NT2/D1 (cell line): ENCODE results near the gene GID4.

Experiments used
- DNase-seq: peaks from one replicate; pipeline ENCODE4 v3.0.0-alpha.2; 2011; ENCODE audit warnings: low read depth, low spot score
- H3K27me3 ChIP-seq: 2 replicates; pipeline ENCODE4 v1.6.0; 2011; ENCODE audit warnings: mild to moderate bottlenecking; ENCODE audit not compliant: insufficient read length, insufficient read depth
- H3K36me3 ChIP-seq: 2 replicates; pipeline ENCODE4 v1.6.1; 2011; ENCODE audit warnings: mild to moderate bottlenecking, low read length, mixed read lengths; ENCODE audit not compliant: insufficient read depth, insufficient read length
- H3K4me1 ChIP-seq: 2 replicates; pipeline ENCODE4 v1.5.1; 2011; ENCODE audit not compliant: insufficient read depth, insufficient read length
- H3K4me3 ChIP-seq: 2 replicates; pipeline ENCODE4 v1.5.1; 2011; ENCODE audit warnings: low read depth; ENCODE audit not compliant: insufficient read length
- H3K9ac ChIP-seq: 2 replicates; pipeline ENCODE4 v1.6.0; 2011; ENCODE audit warnings: low read depth; ENCODE audit not compliant: insufficient read length
- H3K9me3 ChIP-seq: 2 replicates; pipeline ENCODE4 v1.5.1; 2011; ENCODE audit warnings: mild to moderate bottlenecking, low read length; ENCODE audit not compliant: insufficient read depth
- SUZ12 ChIP-seq: IDR thresholded peaks from 2 replicates; pipeline ENCODE4 v1.6.1; 2011; ENCODE audit not compliant: insufficient read length, insufficient read depth; ENCODE audit errors: extremely low read depth
- YY1 ChIP-seq: IDR thresholded peaks from 2 replicates; pipeline ENCODE4 v1.6.1; 2011; ENCODE audit not compliant: insufficient read length, insufficient read depth
- ZNF274 ChIP-seq: IDR thresholded peaks from 2 replicates; pipeline ENCODE4 v1.6.1; 2011; ENCODE audit warnings: mild to moderate bottlenecking, low read depth, low read length

The GID4 gene

GRCh38 chr17:18105027-18105426 lies 65.8 kb downstream of the GID4 start:
- no peak for DNase-seq
- Histone ChIP-seq H3K36me3 (peaks cover 66% of the 10 kb centered on the region), H3K9me3 (no peaks in the 10 kb centered on the region), H3K27me3 (no peaks in the 10 kb centered on the region), H3K4me1 (no peaks in the 10 kb centered on the region), H3K4me3 (no peak overlapping the region), H3K9ac (no peak overlapping the region)
- TF ChIP-seq YY1, result no peak
- no peak for TF ChIP-seq ZNF274
- no peak for TF ChIP-seq SUZ12

GRCh38 chr17:18105595-18105994 lies 66.4 kb downstream of the GID4 start:
- Histone ChIP-seq H3K9ac (no peak overlapping the region), H3K4me3 (no peak overlapping the region), H3K4me1 (no peaks in the 10 kb centered on the region), H3K27me3 (no peaks in the 10 kb centered on the region), H3K36me3 (peaks cover 60% of the 10 kb centered on the region), H3K9me3 (no peaks in the 10 kb centered on the region)
- TF ChIP-seq ZNF274 (no peak), SUZ12 (no peak)
- DNase-seq, result no peak

GRCh38 chr17:18106211-18106610 lies 67.0 kb downstream of the GID4 start:
- no peaks in the 10 kb centered on the region for H3K27me3 ChIP-seq
- H3K9me3 ChIP-seq, result no peaks in the 10 kb centered on the region
- no peak overlapping the region for H3K4me3 ChIP-seq
- no peak overlapping the region for H3K9ac ChIP-seq
- H3K36me3 ChIP-seq, result peaks cover 57% of the 10 kb centered on the region
- no peaks in the 10 kb centered on the region for H3K4me1 ChIP-seq
- TF ChIP-seq ZNF274 (no peak), YY1 (no peak), SUZ12 (no peak)
- no peak for DNase-seq

GRCh38 chr17:18107061-18107790 lies 68.0 kb downstream of the GID4 start:
- Histone ChIP-seq H3K27me3 (no peaks in the 10 kb centered on the region), H3K4me1 (peaks cover 5% of the 10 kb centered on the region), H3K9me3 (no peaks in the 10 kb centered on the region), H3K4me3 (no peak overlapping the region), H3K36me3 (peaks cover 48% of the 10 kb centered on the region), H3K9ac (no peak overlapping the region)
- TF ChIP-seq YY1, result no peak
- no peak for TF ChIP-seq SUZ12
- TF ChIP-seq ZNF274, result no peak
- no peak for DNase-seq

- peaks cover 5% of the 10 kb centered on the region for H3K4me1 ChIP-seq
- no peak overlapping the region for H3K9ac ChIP-seq
- H3K4me3 ChIP-seq, result no peak overlapping the region
- no peak for TF ChIP-seq ZNF274
- no peak for TF ChIP-seq YY1
- TF ChIP-seq SUZ12, result no peak
- peaks cover 44% of the 10 kb centered on the region for H3K36me3 ChIP-seq
- H3K27me3 ChIP-seq, result no peaks in the 10 kb centered on the region
- no peaks in the 10 kb centered on the region for H3K9me3 ChIP-seq
- DNase-seq, result no peak
These were observed 68.8 kb downstream of the GID4 start for GRCh38 chr17:18107971-18108370.

GRCh38 chr17:18108401-18109312 lies 69.4 kb downstream of the GID4 start, which contains the start of gene MYO15A:
TSS of gene MYO15A (plus strand) at chr17:18108756. CDS start at chr17:18118801, 10,045 bp downstream.
- TF ChIP-seq YY1, result no peak
- no peak for TF ChIP-seq SUZ12
- no peak for TF ChIP-seq ZNF274
- peaks cover 5% of the 10 kb centered on the region for H3K4me1 ChIP-seq
- no peak for DNase-seq
- no peaks in the 10 kb centered on the region for H3K9me3 ChIP-seq
- no peak within 1 kb of the TSS for H3K4me3 ChIP-seq
- H3K9ac ChIP-seq, result no peak within 1 kb of the TSS
- H3K36me3 ChIP-seq, result peaks cover 37% of the 10 kb centered on the region
- H3K27me3 ChIP-seq, result no peaks in the 10 kb centered on the region

- TF ChIP-seq ZNF274 (no peak), YY1 (no peak), SUZ12 (no peak)
- no peak for DNase-seq
- Histone ChIP-seq H3K27me3 (no peaks in the 10 kb centered on the region), H3K4me1 (peaks cover 5% of the 10 kb centered on the region), H3K36me3 (peaks cover 23% of the 10 kb centered on the region), H3K4me3 (no peak overlapping the region), H3K9me3 (no peaks in the 10 kb centered on the region), H3K9ac (no peak overlapping the region)
These were observed 70.8 kb downstream of the GID4 start for GRCh38 chr17:18109935-18110485.
